Adipose tissue (tissue), 3 donors: Measurements from ENCODE around the gene MON2. TPM values are rescaled to one million over a fixed set of nuclear protein-coding genes. Genes with fewer than 3 reads are reported as not detected.

Source experiments
- H3K27ac ChIP-seq: one replicate; pipeline ENCODE4 v1.5.1; 2013; ENCODE audit warnings: low read depth, low read length
- WGBS, 3 donors: extraction: QIAGEN DNeasy Blood & Tissue Kit; methylation state at CpG; one replicate each; pipeline ENCODE4 v1.1.7; 2013; 5-methylcytosine and 5-hydroxymethylcytosine counted together
- polyA plus RNA-seq, 3 donors: library from polyadenylated mRNA; stranded (reverse); fragments of 200-250 nt; gene quantifications; one replicate each; pipeline ENCODE4 v1.2.3, GENCODE V29; 2013
- donor health status: healthy with polysubstance abuse.
- donor health status: Bipolar disorder and iron deficiency.
- donor health status: healthy.

The MON2 gene
- polyA plus RNA-seq, 3 donors: 7.0 to 14.0 (median 8.1) TPM

GRCh38 chr12:62598846-62599245 is 132.2 kb downstream of the MON2 start:
- H3K27ac ChIP-seq: no peak overlapping the region
- WGBS, 3 donors: 92 to 96% (median 96%) methylated on average over 3 of the region's 3 CpGs

- no peak overlapping the region for H3K27ac ChIP-seq
- WGBS, 3 donors: 90 to 94% (median 90%) methylated on average over 5 of the region's 5 CpGs
These were observed 133.3 kb downstream of the MON2 start for GRCh38 chr12:62599854-62600437.

- no peak overlapping the region for H3K27ac ChIP-seq
- WGBS, 3 donors: 16 to 38% (median 34%) methylated on average over 2 of the region's 2 CpGs
These were observed 135.1 kb downstream of the MON2 start for GRCh38 chr12:62601765-62602164.

- peak overlapping the region; percentile 94 for H3K27ac ChIP-seq
- WGBS, 3 donors: 0 to 1% (median 0%) methylated on average over 64 to 66 of the region's 66 CpGs
These were observed 135.8 kb downstream of the MON2 start for GRCh38 chr12:62602255-62603060.

- peak overlapping the region; percentile 94 for H3K27ac ChIP-seq
- 0% methylated on average over 84 to 94 of the region's 94 CpGs for WGBS, 3 donors
These were observed 136.6 kb downstream of the MON2 start for GRCh38 chr12:62603061-62603810.

GRCh38 chr12:62603811-62604098 is 137.1 kb downstream of the MON2 start:
- peak overlapping the region; percentile 94 for H3K27ac ChIP-seq
- WGBS, 3 donors: 0 to 1% (median 0%) methylated on average over 14 of the region's 14 CpGs

GRCh38 chr12:62604373-62604772 is 137.7 kb downstream of the MON2 start:
- 30 to 81% (median 36%) methylated on average over 1 of the region's 1 CpG for WGBS, 3 donors
- no peak overlapping the region for H3K27ac ChIP-seq

GRCh38 chr12:62604871-62605270 is 138.2 kb downstream of the MON2 start:
- 28 to 44% (median 30%) methylated on average over 4 of the region's 4 CpGs for WGBS, 3 donors
- no peak overlapping the region for H3K27ac ChIP-seq

GRCh38 chr12:62605981-62606380 is 139.4 kb downstream of the MON2 start:
- 96 to 100% (median 97%) methylated on average over 2 of the region's 2 CpGs for WGBS, 3 donors
- no peak overlapping the region for H3K27ac ChIP-seq

GRCh38 chr12:62606654-62607053 is 140.0 kb downstream of the MON2 start:
- WGBS, 3 donors: 88 to 100% (median 96%) methylated on average over 1 of the region's 1 CpG
- no peak overlapping the region for H3K27ac ChIP-seq

- 91 to 98% (median 92%) methylated on average over 1 of the region's 1 CpG for WGBS, 3 donors
- H3K27ac ChIP-seq: no peak overlapping the region
These were observed 146.5 kb downstream of the MON2 start for GRCh38 chr12:62613081-62613480.

- no peak overlapping the region for H3K27ac ChIP-seq
These were observed 151.7 kb downstream of the MON2 start for GRCh38 chr12:62618319-62618718.

GRCh38 chr12:62618930-62619329 is 152.3 kb downstream of the MON2 start:
- WGBS, 3 donors: 83 to 96% (median 89%) methylated on average over 2 of the region's 2 CpGs
- H3K27ac ChIP-seq: no peak overlapping the region

- WGBS, 3 donors: 66 to 86% (median 81%) methylated on average over 8 of the region's 8 CpGs
- no peak overlapping the region for H3K27ac ChIP-seq
These were observed 154.5 kb downstream of the MON2 start for GRCh38 chr12:62621101-62621638.

GRCh38 chr12:62622177-62622576 is 155.6 kb downstream of the MON2 start:
- no peak overlapping the region for H3K27ac ChIP-seq
- 64 to 73% (median 68%) methylated on average over 2 of the region's 2 CpGs for WGBS, 3 donors

- WGBS, 3 donors: 36 to 70% (median 56%) methylated on average over 2 of the region's 2 CpGs
- H3K27ac ChIP-seq: no peak overlapping the region
These were observed 158.6 kb downstream of the MON2 start for GRCh38 chr12:62625228-62625627.

GRCh38 chr12:62627181-62627580 is 160.6 kb downstream of the MON2 start:
- no peak overlapping the region for H3K27ac ChIP-seq
- WGBS, 3 donors: 82 to 90% (median 89%) methylated on average over 2 of the region's 2 CpGs

GRCh38 chr12:62629413-62629812 is 162.8 kb downstream of the MON2 start:
- WGBS, 3 donors: 77 to 85% (median 82%) methylated on average over 4 of the region's 4 CpGs
- H3K27ac ChIP-seq: no peak overlapping the region

- H3K27ac ChIP-seq: no peak overlapping the region
- 92 to 96% (median 95%) methylated on average over 5 of the region's 5 CpGs for WGBS, 3 donors
These were observed 163.5 kb downstream of the MON2 start for GRCh38 chr12:62629971-62630739.
